Measurements from ENCODE around the gene NUDC. TPM values are rescaled to one million over a fixed set of nuclear protein-coding genes. Genes with fewer than 3 reads are reported as not detected.

NUDC gene
- total RNA-seq, 4 donors from 2014 or later, result 34.1 to 65.2 (median 46.5) TPM

DNA sequence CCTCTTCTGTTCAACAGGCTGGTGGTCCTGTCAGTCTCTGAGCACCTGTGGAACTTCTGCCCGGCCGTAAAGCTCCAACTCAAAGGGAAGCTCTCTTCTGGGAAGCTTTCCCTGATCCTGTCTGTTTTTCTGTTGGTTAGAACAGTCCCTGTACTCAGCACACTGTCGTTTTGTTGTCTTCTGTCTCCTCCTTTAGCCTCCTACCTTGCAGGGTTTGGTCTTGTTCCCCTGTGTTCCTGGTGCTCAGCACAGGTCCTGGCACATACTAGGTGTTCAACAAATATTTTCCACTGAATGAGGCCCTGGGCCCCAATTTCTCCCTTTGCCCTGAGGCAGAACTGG, 39.1 kb downstream of the NUDC start:
- DNase-seq (ENCODE audit: low spot score in 2 of 2), result no peak
- 10% methylated on average over 3 of the region's 3 CpGs for WGBS

DNA sequence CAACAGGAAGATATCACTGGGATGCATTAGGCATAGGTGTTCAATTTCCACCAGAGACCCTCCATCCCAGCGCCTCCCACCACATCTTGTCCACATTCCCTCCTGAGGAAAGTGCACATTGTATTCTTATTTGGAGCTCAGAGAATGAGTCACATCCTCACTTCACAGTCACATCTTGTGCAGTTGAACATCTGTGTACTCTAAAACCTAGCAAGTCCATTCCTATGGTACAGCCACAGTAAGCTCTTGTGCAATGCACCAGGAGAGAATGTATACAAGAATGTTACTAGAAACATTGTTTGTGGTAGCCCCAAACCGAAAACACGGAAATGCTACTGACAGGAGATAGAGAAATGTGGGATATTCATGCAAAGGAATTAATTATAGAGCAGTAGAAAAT, 40.3 kb downstream of the NUDC start:
- Histone ChIP-seq H3K36me3 (no peaks in the 10 kb centered on the region), H3K4me3 (no peak overlapping the region), H3K27me3 (peaks cover 48% of the 10 kb centered on the region), H3K4me1 (peaks cover 29% of the 10 kb centered on the region), H3K9me3 (no peaks in the 10 kb centered on the region), H3K27ac (no peak overlapping the region)
- no peak for TF ChIP-seq POLR2A (IDR thresholded peaks at IDR 0.05)
- TF ChIP-seq, protein P1, sequence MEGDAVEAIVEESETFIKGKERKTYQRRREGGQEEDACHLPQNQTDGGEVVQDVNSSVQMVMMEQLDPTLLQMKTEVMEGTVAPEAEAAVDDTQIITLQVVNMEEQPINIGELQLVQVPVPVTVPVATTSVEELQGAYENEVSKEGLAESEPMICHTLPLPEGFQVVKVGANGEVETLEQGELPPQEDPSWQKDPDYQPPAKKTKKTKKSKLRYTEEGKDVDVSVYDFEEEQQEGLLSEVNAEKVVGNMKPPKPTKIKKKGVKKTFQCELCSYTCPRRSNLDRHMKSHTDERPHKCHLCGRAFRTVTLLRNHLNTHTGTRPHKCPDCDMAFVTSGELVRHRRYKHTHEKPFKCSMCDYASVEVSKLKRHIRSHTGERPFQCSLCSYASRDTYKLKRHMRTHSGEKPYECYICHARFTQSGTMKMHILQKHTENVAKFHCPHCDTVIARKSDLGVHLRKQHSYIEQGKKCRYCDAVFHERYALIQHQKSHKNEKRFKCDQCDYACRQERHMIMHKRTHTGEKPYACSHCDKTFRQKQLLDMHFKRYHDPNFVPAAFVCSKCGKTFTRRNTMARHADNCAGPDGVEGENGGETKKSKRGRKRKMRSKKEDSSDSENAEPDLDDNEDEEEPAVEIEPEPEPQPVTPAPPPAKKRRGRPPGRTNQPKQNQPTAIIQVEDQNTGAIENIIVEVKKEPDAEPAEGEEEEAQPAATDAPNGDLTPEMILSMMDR (IDR thresholded peaks at IDR 0.05), result no peak
- TF ChIP-seq EP300 (IDR thresholded peaks at IDR 0.05), result no peak
- TF ChIP-seq POLR2AphosphoS5 (IDR thresholded peaks at IDR 0.05), result no peak
- 43% methylated on average over 3 of the region's 3 CpGs for WGBS
- no peak for DNase-seq (ENCODE audit: low spot score in 2 of 2)

More for the DNA sequence above, 39.1 kb downstream of the NUDC start:
- H3K27ac ChIP-seq, result peak overlapping the region; percentile 84
- peaks cover 45% of the 10 kb centered on the region for H3K27me3 ChIP-seq
- H3K36me3 ChIP-seq, result no peaks in the 10 kb centered on the region
- TF ChIP-seq POLR2AphosphoS5 (IDR thresholded peaks at IDR 0.05) (no peak), EP300 (IDR thresholded peaks at IDR 0.05) (no peak), POLR2A (IDR thresholded peaks at IDR 0.05) (no peak)
- TF ChIP-seq, protein P1 (IDR thresholded peaks at IDR 0.05), result no peak
- H3K9me3 ChIP-seq, result no peaks in the 10 kb centered on the region
- H3K4me1 ChIP-seq, result peaks cover 29% of the 10 kb centered on the region
- H3K4me3 ChIP-seq, result peak overlapping the region; percentile 81

DNA sequence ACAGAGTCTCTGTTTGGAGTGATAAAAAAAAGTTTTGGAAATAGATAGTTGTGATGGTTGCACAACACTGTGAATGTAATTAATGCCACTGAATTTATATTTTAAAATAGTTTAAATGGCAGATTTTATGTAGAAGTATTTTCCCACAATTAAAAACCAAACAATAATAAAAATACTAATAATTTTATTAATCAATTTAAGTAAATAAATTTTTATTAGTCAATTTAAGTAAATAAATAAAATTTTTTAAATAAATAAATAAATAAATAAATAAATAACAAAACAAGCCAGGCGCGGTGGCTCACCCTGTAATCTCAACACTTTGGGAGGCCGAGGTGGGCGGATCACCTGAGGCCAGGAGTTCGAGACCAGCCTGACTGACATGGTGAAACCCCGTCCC, 43.7 kb downstream of the NUDC start:
- Histone ChIP-seq H3K27ac (no peak overlapping the region), H3K4me1 (peaks cover 19% of the 10 kb centered on the region), H3K9me3 (no peaks in the 10 kb centered on the region), H3K27me3 (peaks cover 18% of the 10 kb centered on the region), H3K36me3 (no peaks in the 10 kb centered on the region), H3K4me3 (no peak overlapping the region)
- WGBS, result 89% methylated on average over 6 of the region's 6 CpGs
- TF ChIP-seq, protein P1 (IDR thresholded peaks at IDR 0.05), result no peak
- TF ChIP-seq POLR2AphosphoS5 (IDR thresholded peaks at IDR 0.05), result no peak
- TF ChIP-seq EP300 (IDR thresholded peaks at IDR 0.05), result no peak
- no peak for TF ChIP-seq POLR2A (IDR thresholded peaks at IDR 0.05)
- DNase-seq (ENCODE audit: low spot score in 2 of 2), result no peak

DNA sequence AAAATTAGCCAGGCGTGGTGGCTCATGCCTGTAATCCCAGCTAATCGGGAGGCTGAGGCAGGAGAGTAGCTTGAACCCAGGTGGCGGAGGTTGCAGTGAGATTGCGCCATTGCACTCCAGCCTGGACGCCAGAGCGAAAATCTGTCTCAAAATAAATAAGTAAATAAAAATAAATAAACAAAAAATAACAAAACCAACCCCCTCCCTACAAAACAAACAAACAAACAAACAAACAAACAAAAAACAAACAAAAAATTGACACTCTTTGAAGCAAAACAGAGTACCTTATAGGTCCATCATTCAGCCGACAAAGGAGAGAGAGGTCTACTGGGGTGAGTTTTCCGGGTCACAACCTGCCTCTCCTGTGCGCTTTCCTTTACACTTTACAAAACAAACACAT, 44.1 kb downstream of the NUDC start:
- Histone ChIP-seq H3K4me3 (no peak overlapping the region), H3K36me3 (no peaks in the 10 kb centered on the region), H3K4me1 (peaks cover 15% of the 10 kb centered on the region), H3K27ac (no peak overlapping the region), H3K9me3 (no peaks in the 10 kb centered on the region), H3K27me3 (peaks cover 14% of the 10 kb centered on the region)
- WGBS, result 93% methylated on average over 9 of the region's 9 CpGs
- no peak for DNase-seq (ENCODE audit: low spot score in 2 of 2)
- TF ChIP-seq POLR2AphosphoS5 (IDR thresholded peaks at IDR 0.05) (no peak), EP300 (IDR thresholded peaks at IDR 0.05) (no peak), POLR2A (IDR thresholded peaks at IDR 0.05) (no peak)
- TF ChIP-seq, protein P1 (IDR thresholded peaks at IDR 0.05), result no peak

DNA sequence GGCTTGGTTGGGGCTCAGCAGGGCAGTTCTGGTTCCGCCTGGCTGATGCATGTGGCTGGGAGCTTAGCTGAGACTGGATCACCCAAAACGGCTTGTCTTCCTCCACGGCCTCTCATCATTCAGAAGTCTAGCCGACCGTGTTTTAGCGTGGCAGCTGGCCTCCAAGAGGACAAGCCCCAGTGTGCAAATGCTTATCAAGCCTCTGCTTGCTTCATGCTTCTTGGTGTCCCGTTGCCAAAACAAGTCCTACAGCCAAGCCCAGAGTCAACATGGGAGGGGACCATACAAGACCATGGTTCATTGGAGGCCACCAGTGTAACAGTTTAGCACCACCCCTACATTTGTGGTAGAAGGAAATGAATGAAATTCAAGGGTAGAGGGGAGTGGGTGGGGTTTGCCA, 49.3 kb downstream of the NUDC start:
- no peak overlapping the region for H3K4me3 ChIP-seq
- H3K4me1 ChIP-seq, result peaks cover 9% of the 10 kb centered on the region
- no peaks in the 10 kb centered on the region for H3K36me3 ChIP-seq
- H3K9me3 ChIP-seq, result no peaks in the 10 kb centered on the region
- 46% methylated on average over 5 of the region's 7 CpGs for WGBS
- H3K27me3 ChIP-seq, result peaks cover 7% of the 10 kb centered on the region
- no peak for DNase-seq (ENCODE audit: low spot score in 2 of 2)
- TF ChIP-seq POLR2AphosphoS5 (IDR thresholded peaks at IDR 0.05), result no peak
- no peak for TF ChIP-seq POLR2A (IDR thresholded peaks at IDR 0.05)
- no peak for TF ChIP-seq EP300 (IDR thresholded peaks at IDR 0.05)
- TF ChIP-seq, protein P1 (IDR thresholded peaks at IDR 0.05), result no peak
- no peak overlapping the region for H3K27ac ChIP-seq

All from suprapubic skin (tissue), 4 donors.